ENCODE measurements around the gene DND1. TPM values are rescaled to one million over a fixed set of nuclear protein-coding genes. Genes with fewer than 3 reads are reported as not detected.
"Not testable (repeated sequence)": the region's sequence is repeated elsewhere in the genome, so short reads cannot be mapped to it uniquely, and the experiment has no call there.

Gene DND1
- total RNA-seq, 1 donor from 2014 or later = 1.7 TPM

- no peaks in the 10 kb centered on the region for H3K27me3 Mint-ChIP-seq (ENCODE audit: low read depth, unreplicated experiment)
- peaks cover 10% of the 10 kb centered on the region for H3K36me3 ChIP-seq (ENCODE audit: insufficient read depth, low read length)
- no peak overlapping the region for H3K4me3 Mint-ChIP-seq (ENCODE audit: unreplicated experiment)
- H3K9me3 Mint-ChIP-seq (ENCODE audit: unreplicated experiment) = no peaks in the 10 kb centered on the region
- no peaks in the 10 kb centered on the region for H3K4me1 Mint-ChIP-seq (ENCODE audit: low read depth, unreplicated experiment)
- no peak overlapping the region for H3K27ac Mint-ChIP-seq (ENCODE audit: unreplicated experiment)
- H2AFZ ChIP-seq (ENCODE audit: low read depth, low read length) = no peak overlapping the region
- no peak overlapping the region for H3K4me3 ChIP-seq (ENCODE audit: insufficient read depth, low read depth, low read length)
- DNase-seq (ENCODE audit: low read depth) = no peak
- H3K36me3 Mint-ChIP-seq (ENCODE audit: low read depth, unreplicated experiment) = peaks cover 7% of the 10 kb centered on the region
- H3K27me3 ChIP-seq (ENCODE audit: insufficient read depth, low read length) = no peaks in the 10 kb centered on the region
- H4K20me1 ChIP-seq (ENCODE audit: insufficient read depth, low read length) = no peaks in the 10 kb centered on the region
- H3K27ac ChIP-seq (ENCODE audit: low read depth, low read length) = no peak overlapping the region
- H3K4me2 ChIP-seq (ENCODE audit: low read length) = peak overlapping the region; percentile 35
- H3K9ac ChIP-seq (ENCODE audit: low read length) = no peak overlapping the region
- no peak for FAIRE-seq
- no peaks in the 10 kb centered on the region for H3K4me1 ChIP-seq (ENCODE audit: insufficient read depth, low read length)
- no peaks in the 10 kb centered on the region for H3K9me3 ChIP-seq (ENCODE audit: insufficient read depth, low read depth, low read length)
- no peaks in the 10 kb centered on the region for H3K79me2 ChIP-seq (ENCODE audit: insufficient read depth, low read length)
- TF ChIP-seq CTCF (IDR thresholded peaks at IDR 0.05; ENCODE audit: insufficient read depth, low read depth, low read length) (no peak), EZH2 (IDR thresholded peaks at IDR 0.05; ENCODE audit: insufficient read depth, low read length) (no peak)
Observed at GRCh38 chr5:140711794-140712193, 38.4 kb upstream of the DND1 start.

GRCh38 chr5:140710899-140711552 is 37.6 kb upstream of the DND1 start:
- no peak for TF ChIP-seq CTCF (IDR thresholded peaks at IDR 0.05; ENCODE audit: insufficient read depth, low read depth, low read length)
- no peak for TF ChIP-seq EZH2 (IDR thresholded peaks at IDR 0.05; ENCODE audit: insufficient read depth, low read length)
- H3K27ac ChIP-seq (ENCODE audit: low read depth, low read length) = peak overlapping the region; percentile 88
- peaks cover 16% of the 10 kb centered on the region for H3K36me3 ChIP-seq (ENCODE audit: insufficient read depth, low read length)
- H3K9me3 ChIP-seq (ENCODE audit: insufficient read depth, low read depth, low read length) = no peaks in the 10 kb centered on the region
- H3K27me3 Mint-ChIP-seq (ENCODE audit: low read depth, unreplicated experiment) = no peaks in the 10 kb centered on the region
- no peaks in the 10 kb centered on the region for H3K4me1 Mint-ChIP-seq (ENCODE audit: low read depth, unreplicated experiment)
- H4K20me1 ChIP-seq (ENCODE audit: insufficient read depth, low read length) = peaks cover 3% of the 10 kb centered on the region
- peak overlapping the region; percentile 86 for H3K4me3 ChIP-seq (ENCODE audit: insufficient read depth, low read depth, low read length)
- H3K27me3 ChIP-seq (ENCODE audit: insufficient read depth, low read length) = no peaks in the 10 kb centered on the region
- H3K9ac ChIP-seq (ENCODE audit: low read length) = peak overlapping the region; percentile 87
- H3K27ac Mint-ChIP-seq (ENCODE audit: unreplicated experiment) = peak overlapping the region; percentile 95
- H3K4me1 ChIP-seq (ENCODE audit: insufficient read depth, low read length) = no peaks in the 10 kb centered on the region
- FAIRE-seq = peak; percentile 98
- peak overlapping the region; percentile 94 for H3K4me2 ChIP-seq (ENCODE audit: low read length)
- peak overlapping the region; percentile 85 for H3K4me3 Mint-ChIP-seq (ENCODE audit: unreplicated experiment)
- H3K36me3 Mint-ChIP-seq (ENCODE audit: low read depth, unreplicated experiment) = peaks cover 9% of the 10 kb centered on the region
- H3K79me2 ChIP-seq (ENCODE audit: insufficient read depth, low read length) = no peaks in the 10 kb centered on the region
- H2AFZ ChIP-seq (ENCODE audit: low read depth, low read length) = peak overlapping the region; percentile 83
- DNase-seq (ENCODE audit: low read depth) = peak; percentile 90
- H3K9me3 Mint-ChIP-seq (ENCODE audit: unreplicated experiment) = no peaks in the 10 kb centered on the region

GRCh38 chr5:140708787-140709186 is 35.4 kb upstream of the DND1 start:
- H4K20me1 ChIP-seq (ENCODE audit: insufficient read depth, low read length); H3K79me2 ChIP-seq (ENCODE audit: insufficient read depth, low read length); H3K4me1 ChIP-seq (ENCODE audit: insufficient read depth, low read length); H2AFZ ChIP-seq (ENCODE audit: low read depth, low read length); H3K27ac Mint-ChIP-seq (ENCODE audit: unreplicated experiment); H3K9ac ChIP-seq (ENCODE audit: low read length); H3K4me1 Mint-ChIP-seq (ENCODE audit: low read depth, unreplicated experiment); FAIRE-seq; H3K27me3 ChIP-seq (ENCODE audit: insufficient read depth, low read length); H3K27me3 Mint-ChIP-seq (ENCODE audit: low read depth, unreplicated experiment); H3K4me2 ChIP-seq (ENCODE audit: low read length); DNase-seq (ENCODE audit: low read depth); H3K27ac ChIP-seq (ENCODE audit: low read depth, low read length); H3K9me3 ChIP-seq (ENCODE audit: insufficient read depth, low read depth, low read length); H3K9me3 Mint-ChIP-seq (ENCODE audit: unreplicated experiment); H3K4me3 ChIP-seq (ENCODE audit: insufficient read depth, low read depth, low read length); H3K4me3 Mint-ChIP-seq (ENCODE audit: unreplicated experiment): not testable (repeated sequence)
- H3K36me3 Mint-ChIP-seq (ENCODE audit: low read depth, unreplicated experiment) = peaks cover 22% of the 10 kb centered on the region
- H3K36me3 ChIP-seq (ENCODE audit: insufficient read depth, low read length) = peaks cover 38% of the 10 kb centered on the region
